UCSD-AML1 (cell line): ENCODE data around the gene METTL26.

Experiments used
- DNase-seq: peaks from one replicate; lab custom pipeline; 2025; ENCODE audit not compliant: unreplicated experiment; lab: John Stamatoyannopoulos, UW

METTL26 gene

DNA sequence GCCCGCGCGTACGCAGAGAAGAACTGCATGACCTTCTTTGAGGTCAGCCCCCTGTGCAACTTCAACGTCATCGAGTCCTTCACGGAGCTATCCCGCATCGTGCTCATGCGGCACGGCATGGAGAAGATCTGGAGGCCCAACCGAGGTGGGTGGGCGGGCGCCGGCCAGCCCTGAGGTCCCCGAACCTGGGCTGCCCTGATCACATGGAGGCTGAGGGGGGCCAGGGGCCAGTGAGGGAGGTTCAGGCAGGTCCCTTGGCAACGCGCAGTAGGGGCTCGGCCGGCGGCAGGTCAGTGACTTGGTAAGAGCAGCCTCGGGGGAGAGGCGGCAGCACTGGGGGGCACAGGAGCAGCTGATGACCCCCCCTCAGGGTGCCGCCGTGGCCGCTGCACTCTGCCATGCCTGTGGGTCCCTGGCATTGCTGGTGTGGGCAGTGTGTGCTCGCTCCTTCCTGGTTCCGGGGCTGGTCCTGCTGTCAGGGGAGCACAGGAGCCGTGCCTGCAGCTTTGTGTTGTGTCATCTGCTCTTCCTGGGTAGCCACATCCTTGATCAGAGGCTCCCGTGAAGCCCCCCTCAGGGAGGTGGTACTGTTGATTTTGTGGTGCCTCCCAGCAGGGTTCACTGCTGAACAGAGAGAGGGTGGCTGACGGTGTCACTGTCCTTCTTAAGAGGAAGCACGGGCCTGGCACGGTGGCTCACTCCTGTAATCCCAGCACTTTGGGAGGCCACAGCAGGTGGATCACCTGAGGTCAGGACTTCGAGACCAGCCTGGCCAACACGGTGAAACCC is 9.9 kb downstream of the METTL26 start:
- DNase-seq, result no peak

DNA sequence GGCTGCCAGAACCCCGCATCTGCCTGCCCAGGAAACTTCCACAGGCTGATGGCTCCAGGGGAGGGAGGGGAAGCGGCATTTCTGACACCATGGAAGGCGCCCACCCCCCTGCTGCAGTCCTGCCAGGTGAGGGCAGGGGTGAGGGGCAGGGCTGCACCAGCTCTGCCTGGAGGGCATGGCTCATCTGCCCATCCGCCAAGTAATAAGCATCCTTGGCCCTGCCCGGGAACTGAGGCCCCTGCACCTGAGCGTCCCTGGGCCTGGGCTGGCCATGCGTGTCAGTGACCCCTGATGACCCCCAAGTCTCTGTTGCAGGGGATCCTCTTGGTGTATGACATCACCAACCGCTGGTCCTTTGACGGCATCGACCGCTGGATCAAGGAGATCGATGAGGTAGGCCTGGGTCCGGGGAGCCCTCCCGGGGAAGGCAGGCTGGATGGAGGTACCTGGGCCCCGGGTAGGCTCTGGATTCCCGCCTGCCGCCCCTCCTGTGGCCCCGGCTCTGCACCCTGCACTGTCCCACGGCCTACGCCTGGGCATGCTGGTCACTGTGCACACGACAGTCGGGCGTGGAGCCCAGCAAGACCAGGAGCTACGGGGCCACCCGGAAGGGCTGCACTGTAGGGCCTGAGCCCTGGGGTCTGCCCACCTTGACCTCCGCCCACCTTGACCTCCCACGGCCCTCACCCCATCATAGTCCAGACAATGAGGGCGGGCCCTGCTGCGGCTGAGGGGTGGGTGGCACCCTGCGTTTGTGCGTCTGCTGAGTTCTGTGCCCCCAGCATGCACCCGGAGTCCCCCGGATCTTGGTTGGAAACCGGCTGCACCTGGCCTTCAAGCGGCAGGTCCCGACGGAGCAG is 10.8 kb downstream of the METTL26 start:
- DNase-seq, result no peak

DNA sequence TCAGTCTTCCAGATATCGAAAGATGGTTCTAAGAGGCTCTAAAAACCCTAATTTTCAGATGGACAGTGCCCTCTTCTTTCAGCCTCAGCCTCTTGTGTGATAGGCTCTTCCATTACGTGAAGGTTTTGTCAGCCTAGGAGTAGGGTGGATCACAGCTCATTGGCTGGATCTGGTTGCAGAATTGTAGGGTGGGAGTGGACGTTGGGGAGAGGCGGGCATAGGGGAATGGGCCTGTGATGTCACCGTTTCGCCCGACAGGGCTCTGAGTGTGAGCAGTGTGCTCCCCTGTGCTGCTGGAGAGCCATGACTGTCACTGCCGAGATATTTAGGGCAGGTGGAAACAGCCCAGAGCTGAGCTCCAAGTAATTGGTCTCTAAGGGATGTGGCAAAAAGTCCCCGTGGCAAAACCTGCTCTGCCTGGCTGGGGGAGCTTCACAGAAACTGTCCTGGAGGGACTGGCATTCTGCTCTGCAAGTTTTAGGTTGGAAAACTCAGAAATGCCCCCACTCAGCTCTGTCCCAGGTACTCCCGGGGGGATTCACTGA is 11.5 kb downstream of the METTL26 start:
- DNase-seq, result no peak

DNA sequence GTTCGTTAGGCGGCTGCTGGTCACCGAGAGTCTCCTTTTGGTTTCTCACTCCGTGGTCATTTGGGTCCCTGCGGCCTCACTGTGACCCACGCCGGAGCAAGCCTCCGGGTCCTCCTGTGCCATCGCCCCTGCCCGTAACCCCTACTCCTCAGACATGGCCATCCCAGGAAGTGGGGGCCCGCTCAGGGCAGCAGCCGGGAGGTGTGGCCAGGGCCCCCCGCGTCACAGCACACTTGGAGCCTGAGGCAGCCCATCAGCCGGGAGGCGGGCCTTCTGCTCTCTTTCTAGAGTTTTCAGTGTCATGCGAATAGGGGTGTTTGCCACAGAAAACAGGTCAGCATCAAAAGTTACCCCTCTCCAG is 13.2 kb downstream of the METTL26 start:
- DNase-seq, result no peak

DNA sequence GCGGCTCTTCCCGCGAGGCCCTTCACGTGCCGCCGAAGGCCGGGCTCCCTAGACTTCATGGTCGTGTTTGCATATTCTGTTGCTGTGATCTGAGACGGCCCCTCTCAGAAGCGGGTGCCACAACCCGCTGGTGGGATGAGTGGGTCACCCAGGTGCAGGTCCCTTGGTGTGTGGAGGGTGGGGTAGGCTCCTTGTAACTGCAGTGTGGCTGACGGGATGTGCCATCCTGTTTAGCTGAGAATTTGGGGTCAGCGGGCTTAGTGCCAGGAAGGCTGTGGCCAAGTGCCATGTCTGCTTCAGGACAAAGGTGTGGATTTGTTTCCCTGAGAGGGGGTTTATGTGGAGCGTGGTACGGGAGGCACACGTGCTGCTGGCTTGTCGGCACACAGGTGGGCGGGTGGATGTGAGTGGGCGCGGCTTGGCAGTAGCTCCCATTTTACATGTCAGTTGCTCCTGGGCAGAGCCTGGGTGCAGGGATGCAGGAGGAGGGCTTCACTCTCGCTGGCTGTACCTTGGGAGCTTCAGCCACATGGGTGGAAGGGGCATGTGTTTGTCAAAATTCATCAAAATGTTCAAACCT is 14.5 kb downstream of the METTL26 start:
- DNase-seq, result no peak

DNA sequence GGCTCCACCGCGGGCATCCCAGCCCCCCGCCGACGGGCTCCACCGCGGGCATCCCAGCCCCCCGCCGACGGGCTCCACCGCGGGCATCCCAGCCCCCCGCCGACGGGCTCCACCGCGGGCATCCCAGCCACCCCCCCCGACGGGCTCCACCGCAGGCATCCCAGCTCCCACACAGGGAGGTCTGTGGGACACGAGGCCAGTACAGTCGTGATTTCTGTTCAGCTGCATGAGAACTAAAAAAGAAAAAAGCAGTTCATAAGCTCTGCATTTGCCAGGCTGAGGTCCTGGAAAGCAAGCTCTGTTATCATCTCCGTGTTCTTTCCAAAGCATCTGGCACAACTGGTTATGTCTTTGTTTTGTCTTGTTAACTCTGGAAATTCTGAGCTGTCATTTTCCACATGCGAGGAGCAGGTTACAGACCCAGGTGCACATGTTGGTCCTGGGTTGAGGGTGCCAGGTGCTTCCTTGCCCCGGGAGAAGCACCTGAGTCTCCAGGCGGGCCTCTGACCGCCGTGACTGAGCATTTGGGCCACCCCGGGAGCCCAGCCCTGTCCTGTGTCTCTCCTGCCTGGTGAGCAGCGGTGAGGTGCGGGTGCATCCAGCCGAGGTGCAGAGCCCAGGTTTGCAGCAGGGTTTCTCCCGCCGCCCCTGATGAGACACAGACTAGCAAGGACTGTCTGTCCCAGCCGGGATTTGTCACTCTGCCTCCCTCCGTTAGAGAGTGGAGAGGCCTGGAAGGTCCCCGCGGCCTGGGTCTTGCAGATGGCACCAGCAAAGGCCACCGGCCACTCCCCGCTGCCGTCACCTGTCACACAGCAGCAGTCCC is 15.2 kb downstream of the METTL26 start:
- DNase-seq, result no peak

DNA sequence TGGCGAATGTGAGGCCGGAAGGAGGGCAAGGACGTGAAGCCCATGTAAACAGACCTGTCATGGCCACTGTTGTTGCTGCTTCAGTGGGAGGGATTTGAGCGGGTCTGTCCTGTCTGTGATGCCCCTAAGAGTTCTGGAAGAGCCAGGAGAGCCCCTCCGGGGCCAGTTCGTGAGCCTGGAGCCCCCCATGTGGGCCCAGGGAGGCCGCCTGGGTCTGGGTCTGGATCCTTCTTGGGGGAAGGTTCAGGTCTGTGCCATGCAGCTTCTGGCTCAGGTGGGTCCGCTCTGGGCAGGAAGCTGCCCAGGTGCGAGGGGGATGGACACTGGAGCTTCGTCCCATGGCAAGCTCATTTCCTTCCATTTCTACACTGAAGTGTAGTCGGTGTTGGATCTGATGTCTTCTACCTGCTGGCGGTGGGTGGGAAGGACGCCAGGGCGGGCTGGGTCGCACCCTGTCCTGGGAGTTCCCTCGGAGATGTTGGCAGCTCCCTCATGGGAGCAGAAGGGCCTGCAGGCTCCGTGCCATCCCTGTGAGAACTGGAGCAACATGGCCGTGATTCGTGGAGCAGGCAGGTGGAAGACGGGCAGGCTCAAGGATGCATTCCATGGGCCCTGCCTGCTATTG is 16.5 kb downstream of the METTL26 start:
- DNase-seq, result no peak

DNA sequence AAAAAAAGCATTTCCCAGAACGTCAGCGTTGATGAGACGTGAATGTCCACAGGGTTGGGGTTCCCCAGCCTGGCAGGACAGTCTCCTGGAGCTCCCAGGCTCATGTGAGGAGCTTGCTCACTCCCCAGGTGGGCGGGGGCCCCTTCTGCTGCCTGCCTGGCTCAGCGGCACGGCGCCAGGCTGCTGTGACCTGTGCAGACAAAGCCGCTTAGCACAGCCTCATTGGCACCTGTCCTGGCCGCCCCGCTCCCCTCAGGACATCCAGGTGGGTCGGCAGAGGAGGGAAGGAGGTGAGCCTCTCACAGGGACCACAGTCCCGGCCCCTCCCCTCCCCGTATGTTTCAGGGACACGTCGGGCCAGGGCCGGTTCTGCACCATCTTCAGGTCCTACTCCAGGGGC is 18.2 kb downstream of the METTL26 start:
- DNase-seq, result no peak

DNA sequence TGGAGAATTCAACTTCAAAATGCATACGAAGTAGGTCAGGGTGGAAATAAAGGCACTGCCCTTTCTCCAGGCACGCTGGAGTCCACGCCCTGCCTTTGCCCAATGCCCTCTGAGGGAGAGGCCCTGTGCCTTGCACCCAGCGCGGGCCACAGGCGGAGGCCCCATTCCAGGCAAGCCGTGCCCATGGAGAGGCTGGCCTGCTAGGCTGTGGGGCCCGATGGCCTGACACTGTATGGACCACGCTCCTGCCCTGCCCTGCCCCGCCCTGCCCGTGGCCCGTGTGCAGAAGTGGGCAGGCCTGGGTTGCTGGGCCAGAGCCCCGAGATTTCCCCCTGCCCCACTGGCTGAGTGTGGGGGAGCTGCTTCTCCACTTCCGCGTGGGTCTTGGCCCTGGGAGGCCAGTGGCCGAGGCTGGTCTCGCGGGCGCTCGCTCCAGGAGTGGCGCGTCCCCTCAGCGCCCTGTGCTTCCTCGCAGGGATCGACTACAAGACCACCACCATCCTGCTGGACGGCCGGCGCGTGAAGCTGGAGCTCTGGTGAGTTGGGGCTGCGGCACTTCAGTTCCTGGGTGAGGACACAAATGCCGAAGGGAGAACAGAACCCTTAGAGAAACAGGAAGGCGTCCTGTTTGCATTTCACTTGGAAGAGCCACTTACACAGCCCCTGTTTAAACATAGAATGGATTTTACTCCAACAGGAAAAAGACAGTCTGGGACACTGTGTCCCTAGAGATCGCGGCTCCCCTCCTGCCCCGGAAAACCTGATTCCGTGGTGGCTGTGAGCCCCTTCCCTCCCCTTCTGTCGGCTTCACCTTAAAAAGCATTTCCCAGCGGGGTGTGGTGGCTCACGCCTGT is 19.1 kb downstream of the METTL26 start:
- DNase-seq, result no peak

DNA sequence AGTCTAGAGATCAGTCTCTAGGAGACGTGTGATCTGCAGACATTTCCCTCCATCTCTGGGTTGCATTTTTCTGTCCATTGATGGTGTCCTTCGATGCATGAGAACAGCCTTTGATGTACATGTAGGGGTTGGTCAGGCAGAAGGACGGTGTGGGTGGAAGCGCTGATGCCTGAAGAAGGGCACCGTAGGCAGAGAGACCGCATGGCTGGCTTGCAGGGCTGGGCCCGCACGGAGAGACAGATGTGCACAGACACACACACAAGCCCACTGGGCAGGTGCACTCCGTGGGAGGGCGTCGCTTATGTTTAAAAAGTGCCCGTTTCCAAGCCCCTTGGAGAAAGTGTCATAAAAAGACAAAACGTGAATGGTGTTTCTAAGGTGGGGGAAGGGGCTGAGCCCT is 21.0 kb downstream of the METTL26 start:
- DNase-seq, result no peak

DNA sequence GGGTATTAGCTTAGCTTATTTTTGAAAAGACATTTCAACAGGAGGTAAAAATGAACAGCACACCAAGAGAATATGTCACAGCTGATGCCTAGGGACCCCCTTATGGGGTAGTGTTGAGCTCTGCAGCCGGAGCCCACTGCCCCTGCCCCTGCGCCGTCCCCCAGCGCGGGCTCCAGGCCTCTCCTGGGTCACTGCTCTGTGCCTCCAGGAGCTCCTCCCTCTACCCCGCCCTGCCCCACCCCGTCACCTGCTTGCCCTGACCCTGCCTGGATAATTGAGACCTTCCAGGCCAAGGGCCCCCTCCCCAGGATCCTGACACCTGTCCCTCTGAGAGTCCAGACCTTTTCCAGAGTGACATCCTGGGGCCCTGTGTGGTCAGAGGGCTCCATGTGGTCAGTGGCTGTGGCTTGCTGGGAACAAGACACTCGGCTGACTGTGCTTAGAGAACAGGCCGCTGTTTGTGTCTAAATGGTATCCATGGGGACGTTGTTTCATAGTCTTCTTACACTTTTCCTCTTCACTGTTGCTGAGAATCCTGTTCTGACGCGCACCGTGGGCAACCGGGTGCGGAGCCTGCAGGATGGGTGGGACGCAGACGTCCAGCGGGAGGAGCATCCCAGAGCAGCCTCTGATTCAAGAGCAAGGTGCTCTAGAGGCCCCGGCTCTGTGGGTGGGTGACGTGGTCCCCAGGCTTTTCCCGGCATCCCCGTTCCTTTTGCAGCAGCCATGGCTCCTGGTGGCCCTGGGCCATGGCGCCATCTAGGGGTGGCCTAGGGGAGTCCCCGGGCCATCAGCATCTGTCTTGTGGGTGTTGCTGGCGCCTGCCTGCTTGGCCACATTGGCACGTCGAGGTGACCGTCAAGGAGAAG is 25.4 kb downstream of the METTL26 start:
- peak; percentile 52 for DNase-seq

DNA sequence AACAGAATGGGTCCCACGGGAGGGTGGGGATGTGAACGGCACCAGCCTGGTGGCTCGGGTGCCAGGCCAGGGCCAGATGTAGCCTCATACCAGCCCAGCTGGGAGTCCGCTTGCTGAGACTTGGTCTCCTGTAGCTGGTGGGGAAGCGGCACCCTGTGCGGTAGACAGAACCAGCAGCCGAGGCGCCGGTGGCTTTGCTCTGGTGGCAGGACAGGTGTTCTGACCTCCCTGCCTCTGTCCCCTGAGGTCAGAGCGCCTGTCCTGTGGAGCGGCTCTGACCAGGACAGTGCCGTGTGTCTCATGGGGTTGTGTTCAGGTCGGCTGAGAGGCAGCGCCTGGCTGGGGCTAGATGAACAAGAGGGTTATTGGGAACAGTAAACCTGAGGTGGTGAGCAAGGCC is 26.1 kb downstream of the METTL26 start:
- no peak for DNase-seq

DNA sequence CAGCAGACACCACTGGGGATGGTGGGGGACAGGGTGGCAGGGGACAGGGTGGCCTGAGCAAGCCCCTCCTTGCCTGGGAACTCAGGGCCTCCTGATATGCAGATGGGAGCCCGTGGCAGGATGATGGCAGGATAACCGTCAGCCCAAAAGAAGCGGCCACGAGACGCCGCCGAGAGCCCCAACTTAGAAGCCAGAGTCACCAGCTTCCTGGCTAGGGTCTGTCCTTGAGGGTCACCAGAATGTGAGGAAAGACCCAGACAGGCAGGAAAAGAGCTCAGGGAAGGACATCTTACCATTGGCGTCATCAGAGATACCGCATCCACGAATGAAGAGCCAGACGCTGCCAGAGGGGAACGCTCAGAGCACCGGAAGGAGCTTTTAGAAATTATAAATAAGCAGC is 26.8 kb downstream of the METTL26 start:
- DNase-seq, result no peak

DNA sequence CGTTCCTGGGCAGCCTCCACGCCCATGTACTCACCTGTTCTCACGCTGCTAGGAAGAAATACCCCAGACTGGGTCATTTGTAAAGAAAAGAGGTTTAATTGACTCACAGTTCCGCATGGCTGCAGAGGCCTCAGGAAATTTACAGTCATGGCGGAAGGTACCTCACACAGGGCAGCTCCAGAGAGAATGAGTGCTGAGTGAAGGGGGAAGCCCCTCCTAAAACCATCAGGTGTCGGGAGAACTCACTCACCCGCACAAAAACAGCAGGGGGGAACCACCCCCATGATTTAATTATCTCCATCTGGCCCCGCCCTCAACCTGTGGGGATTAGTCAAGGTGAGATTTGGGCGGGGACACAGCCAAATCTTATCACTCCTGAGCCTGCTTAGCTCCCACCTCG is 28.1 kb downstream of the METTL26 start:
- no peak for DNase-seq

DNA sequence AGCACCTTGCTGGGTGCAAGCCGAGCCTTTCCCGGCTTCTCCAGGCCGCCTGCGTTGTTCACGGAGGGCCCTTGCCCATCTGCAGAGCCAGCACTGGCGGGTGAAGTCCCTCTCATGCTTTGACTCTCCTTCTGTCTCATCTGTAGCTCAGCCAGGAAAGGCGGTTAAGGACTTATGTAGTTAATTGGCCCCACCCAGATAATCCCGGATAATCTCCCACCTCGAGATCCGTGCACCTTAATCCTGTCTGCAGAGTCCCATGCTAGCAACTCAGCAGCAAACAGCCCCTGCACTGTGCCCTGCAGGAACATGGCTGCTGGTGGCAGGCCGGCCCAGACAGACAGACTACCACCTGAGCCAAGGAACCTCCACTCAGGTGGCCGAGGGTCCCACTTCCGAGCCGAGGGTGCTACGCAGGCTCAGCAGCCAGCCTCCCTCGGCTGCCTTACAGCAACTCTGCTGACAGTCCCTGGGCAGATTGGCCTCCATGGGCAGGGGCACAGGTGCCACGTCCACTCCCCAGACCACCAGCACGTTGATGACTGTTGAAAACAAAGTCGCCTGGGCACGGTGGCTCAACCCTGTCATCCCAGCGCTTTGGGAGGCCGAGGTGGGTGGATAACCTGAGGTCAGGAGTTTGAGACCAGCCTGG is 29.3 kb downstream of the METTL26 start:
- DNase-seq, result no peak

DNA sequence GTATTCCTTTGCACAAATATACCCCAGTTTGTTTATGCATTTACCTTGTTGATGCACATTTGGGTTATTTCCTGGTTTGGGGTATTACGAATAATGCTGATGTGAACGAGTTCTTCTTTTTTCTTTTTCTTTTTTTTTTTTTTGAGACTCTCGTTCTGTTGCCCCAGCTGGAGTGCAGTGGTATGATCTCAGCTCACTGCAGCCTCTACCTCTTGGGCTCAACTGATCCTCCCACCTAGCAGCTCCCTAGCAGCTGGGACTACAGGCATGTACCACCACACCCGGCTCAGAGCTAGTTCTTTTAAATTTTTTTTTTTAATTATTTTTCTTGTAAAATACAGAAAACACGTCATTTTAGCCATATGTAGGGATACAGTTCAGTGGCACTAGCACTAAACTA is 32.2 kb downstream of the METTL26 start:
- DNase-seq, result no peak

DNA sequence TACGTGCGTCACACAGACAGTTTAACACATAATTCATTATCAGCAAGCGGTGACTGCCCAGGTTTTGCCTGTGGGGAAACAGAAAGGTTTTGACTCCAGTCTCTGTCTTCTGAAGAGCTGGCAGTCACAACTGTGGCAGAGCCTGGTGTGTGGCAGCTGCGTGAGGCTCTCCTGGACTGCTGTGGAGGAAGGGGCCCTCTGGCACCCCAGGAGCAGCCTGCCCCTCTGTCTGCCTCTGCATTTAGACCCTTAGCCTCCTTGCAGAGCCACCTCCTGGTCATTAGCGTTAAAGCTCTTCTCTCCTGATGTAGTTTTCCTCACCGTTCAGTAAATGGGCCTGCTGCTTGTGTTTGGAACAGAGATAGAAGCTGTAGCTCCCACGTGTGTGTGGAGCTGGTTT is 35.3 kb downstream of the METTL26 start:
- peak; percentile 27 for DNase-seq
